Activated CD8-positive, alpha-beta memory T cell treated with anti-CD3 and anti-CD28 coated beads, Interleukin-2, amount 50 U/mL, for 4 hours (primary cell): ENCODE results near the gene OR9Q1.
"Not testable (repeated sequence)": the region's sequence is repeated elsewhere in the genome, so short reads cannot be mapped to it uniquely, and the experiment has no call there.

Experiments used
- DNase-seq: peaks from one replicate; pipeline ENCODE4 v3.0.0-alpha.2; 2020

OR9Q1 gene

DNA sequence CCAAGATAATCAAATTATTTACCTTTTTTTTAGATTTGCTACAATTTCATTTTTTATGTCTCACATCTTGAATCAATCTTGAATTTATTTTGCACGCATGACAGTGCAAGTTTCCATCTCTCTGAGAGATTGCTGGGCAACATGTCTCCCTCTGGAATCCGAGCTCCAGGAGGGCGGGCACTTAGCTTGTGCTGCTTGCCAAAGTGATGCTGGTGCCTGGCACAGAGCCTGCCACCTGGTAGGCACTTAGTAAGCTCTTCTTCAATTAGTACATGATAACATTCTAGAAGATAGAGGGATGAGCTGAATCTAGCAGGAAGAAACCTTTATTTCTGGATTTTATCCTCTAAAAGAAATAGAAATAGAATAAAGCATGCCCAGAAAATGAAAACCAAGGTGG, 129.1 kb downstream of the OR9Q1 start:
- DNase-seq = no peak

DNA sequence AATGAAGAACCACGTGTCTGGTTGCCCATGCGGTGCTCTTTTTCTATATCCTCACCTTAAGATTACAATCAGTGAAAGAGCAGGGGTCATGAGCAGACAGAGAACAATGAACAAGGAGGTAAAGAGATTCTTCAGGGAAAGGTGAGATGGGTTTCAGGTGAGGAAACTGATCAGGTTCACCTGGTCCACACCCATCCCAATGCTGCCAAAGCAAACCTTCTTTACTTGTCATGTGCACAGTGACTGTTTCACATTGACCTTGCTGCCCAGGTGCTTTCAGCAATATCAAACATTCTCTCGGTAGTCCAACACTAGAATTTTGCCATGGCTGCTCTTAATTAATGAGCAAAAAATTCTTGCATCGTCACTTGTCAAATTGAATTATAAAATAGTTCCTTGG, 140.7 kb downstream of the OR9Q1 start:
- no peak for DNase-seq

DNA sequence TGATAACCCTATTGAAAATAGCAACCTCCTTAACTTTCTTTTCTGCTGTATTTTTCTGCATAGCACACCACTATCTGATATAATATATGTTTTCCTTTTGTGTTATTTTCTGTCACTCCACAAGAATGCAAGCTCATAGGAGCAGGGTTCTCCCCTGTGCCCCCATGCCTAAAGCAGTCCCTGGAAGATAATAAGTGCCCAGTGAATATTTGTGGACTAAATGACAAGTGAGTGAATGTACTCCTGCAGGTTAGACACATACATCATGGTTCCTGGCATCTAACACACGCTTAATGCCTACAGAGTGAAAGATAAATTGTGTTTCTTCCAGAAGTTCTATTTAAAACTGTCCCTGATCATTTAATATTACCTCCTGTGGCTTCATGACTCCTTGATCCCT, 141.3 kb downstream of the OR9Q1 start:
- no peak for DNase-seq

DNA sequence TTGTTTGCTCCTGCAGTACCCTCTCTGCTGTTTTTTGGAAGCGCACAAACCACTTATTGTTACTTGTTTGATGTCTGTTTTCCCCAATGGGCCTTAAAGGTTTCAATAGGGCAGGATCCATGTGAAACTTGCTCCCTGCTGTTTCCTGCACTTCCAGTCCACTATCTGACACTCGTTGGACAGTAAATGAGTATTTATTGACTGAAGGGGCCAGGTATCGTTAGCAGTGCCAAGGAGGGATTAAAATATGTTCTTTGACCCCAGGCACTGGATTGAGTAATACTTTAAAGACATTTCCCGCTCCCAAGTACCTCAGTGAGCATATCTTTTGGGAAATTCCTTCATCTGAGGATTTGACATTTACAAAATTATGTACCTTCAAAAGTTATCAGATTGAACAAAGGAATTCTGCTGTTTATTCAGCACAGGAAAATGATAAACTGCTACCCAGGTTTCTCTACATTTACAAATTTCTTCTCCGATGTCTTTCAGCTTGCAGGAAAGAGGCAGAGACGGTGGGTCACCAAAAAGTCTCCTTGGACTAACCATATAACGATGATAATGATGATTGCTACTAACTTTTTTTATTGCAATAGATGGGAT, 141.9 kb downstream of the OR9Q1 start:
- no peak for DNase-seq

DNA sequence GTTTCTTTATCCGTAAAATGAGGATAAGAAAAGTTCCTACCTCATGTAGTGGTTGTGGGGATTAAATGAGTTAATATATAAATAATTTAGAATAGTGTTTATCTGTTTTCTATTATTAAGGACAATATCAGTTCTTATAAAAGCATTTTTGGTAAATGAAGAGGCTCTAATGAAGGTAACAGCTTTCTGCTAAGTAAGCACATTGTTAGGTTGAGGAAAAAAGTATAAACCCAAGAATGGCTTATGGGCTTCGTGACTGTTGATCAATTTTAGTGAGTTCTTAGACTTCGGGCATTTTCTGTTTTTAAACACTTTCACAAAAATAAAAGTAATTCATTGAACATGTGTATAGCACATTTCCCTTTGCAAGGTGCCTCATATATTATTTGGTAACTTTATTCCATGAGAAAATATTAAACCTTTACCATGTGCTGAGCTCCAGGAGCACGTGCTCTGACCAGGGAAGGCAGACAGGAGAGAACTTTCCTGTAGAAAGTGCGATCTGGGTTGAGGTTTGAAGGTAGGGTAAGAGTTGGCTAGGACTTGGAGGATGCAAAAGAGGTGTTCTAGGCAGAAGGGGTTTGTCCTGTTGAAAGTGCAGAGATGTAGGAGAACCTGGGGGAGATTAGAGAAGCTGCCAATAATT, 153.9 kb downstream of the OR9Q1 start:
- DNase-seq = no peak

DNA sequence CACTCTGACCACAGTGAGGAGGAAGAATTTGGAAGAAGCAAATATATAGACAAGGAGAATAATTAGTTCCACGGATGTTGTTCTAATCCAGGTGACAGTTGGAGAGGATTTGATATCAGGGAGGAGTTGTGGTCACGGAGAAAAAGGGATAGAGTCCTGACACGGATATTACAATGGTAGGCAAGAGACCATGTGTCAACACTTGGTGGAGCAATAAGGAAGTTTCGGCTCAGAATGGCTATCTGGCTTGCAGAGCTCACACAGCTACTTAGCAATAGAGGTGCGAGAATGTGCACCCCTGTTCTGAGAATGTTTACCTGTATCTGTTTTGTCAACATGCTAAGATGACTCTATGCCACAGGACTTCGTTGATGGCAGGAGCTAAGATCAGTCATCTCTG, 154.8 kb downstream of the OR9Q1 start:
- no peak for DNase-seq

DNA sequence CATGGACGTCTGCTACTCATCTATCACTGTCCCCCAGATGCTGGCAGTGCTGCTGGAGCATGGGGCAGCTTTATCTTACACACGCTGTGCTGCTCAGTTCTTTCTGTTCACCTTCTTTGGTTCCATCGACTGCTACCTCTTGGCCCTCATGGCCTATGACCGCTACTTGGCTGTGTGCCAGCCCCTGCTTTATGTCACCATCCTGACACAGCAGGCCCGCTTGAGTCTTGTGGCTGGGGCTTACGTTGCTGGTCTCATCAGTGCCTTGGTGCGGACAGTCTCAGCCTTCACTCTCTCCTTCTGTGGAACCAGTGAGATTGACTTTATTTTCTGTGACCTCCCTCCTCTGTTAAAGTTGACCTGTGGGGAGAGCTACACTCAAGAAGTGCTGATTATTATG, 156.0 kb downstream of the OR9Q1 start:
- no peak for DNase-seq

DNA sequence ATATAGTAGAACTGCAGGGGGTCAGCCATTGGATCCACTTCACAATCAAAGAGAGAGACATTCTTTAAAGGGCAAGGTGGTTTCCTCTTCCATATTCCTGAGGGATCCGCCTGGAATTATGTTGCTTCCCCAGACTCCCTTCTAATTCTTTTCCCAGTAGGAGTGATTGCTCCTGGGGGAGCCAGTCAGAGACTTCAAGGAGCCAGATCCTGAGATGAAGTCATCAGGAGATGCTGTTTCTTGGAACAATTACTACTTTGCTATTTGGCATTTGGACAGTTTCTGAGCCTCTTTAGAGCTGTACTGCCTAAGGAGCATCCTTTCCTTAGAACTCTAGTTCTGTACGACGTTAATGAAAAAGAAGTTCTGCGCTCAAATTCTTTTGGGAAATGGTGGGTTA, 163.3 kb downstream of the OR9Q1 start:
- DNase-seq = no peak

DNA sequence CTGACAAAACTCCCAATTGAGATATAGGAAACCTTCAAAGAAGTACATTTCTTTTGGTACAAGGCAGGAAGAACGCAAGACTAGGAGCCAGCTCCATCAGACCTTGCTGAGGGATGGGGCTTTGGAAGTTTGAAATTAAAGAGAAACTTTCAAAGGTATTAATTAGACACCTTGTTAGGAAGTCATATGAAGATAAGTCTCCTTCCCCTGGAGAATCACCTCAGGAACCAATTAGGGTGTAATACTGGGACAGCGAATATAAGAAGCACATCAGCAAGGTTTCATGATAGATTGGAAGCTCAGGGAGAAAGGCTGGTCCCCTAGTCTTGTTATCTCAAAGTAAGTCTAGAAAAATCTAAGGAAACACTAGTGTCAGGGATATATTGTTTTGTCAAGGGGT, 165.1 kb downstream of the OR9Q1 start, which contains the start of gene OR9Q2:
OR9Q2 (plus strand) TSS at position 301 of the 400 bp plus-strand sequence. CDS start 1,421 bp downstream, outside the sequence.
- DNase-seq = no peak

DNA sequence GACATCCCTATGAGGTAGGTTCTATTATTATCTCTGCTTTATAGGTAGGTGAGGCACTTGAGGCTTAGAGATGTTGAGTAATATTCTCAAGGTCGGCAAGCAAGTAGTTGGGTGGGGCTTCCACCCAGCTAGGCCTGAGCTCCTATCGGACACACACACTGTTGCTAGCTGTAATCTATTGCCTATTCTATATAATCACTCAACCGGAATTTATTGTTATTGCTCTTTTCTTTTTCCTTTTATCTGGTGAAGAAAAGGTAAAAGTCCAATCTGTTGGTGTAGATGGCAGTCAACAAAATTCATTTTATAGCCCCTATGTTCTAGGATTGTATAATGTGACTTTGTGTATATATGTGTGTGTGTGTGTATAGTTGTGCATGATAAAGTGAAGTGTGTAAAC, 168.5 kb downstream of the OR9Q1 start:
- DNase-seq = no peak

DNA sequence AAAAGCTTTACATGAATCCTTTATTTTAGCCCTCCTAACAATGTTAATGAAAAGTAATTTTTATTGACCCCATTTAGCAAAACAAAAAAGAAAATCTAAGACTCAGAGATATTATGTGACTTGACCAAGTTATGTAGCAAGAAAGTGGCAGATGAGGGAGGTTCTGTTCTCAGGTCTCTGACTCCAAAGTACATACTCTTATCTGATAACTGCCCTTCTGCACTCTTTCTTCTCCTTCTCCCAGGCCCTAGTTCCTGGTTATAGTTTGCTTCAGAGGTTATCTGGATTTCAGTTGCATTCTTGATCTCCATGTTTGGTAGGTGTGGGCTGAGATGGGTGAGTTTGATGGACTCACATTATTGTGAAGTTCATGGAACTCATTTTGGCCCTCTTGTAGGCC, 169.7 kb downstream of the OR9Q1 start:
- no peak for DNase-seq

DNA sequence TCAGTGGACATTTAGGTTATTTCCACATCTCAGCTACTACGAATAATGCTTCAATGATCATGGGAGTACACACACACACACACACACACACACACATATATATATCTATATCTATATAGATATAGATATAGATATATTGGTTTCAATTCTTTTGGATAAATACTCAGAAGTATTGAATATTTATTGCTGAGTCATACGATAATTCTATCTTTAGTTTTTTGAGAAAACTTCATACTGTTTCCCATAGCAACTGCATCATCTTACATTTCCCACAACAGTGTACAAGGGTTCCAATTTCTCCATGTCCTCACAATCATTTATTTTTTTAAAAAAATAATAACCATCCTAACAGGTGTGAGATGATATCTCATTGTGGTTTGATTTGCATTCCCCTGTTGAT, 172.3 kb downstream of the OR9Q1 start:
- DNase-seq = no peak

DNA sequence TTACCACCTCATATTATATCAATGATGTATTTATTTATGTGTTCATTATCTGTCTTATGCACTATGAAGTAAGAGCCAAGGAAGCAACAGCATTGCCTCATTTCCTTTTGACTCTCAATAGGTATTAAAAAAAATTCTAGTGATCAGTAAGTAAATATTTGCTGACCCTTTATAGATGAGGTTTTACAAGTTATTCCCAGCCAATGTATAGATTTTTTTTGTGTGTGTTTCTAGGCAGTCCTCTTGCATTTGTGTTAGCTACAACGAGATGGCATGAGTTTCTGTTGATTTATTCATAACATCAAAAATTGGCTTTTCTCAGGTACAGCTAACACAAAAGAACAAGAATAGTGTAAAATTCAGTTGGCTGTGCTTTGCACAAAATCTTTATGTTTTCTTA, 175.6 kb downstream of the OR9Q1 start:
- no peak for DNase-seq

DNA sequence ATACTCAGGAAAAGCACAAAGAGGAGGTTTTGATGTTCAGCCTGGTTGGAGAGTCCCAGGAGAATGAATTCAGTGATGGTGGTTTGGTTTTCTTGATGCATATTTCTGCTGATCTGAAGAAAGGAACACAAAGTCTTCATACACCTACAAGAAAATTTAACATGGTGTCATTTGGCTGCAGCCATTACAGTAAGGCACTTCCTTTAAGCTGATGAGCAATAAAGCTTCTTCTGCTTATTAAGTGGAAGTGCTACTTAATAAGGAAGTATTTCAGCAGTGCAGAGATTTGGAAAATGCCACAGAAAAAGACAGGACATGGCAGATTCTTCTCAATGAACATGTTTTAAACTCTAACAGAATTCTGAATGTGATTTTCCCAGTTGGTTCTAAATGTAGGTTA, 180.4 kb downstream of the OR9Q1 start, which contains the start of gene OR1S2:
OR1S2 (minus strand) TSS at position 101 of the 400 bp plus-strand sequence; CDS start at position 101, 0 bp downstream.
- DNase-seq = no peak

DNA sequence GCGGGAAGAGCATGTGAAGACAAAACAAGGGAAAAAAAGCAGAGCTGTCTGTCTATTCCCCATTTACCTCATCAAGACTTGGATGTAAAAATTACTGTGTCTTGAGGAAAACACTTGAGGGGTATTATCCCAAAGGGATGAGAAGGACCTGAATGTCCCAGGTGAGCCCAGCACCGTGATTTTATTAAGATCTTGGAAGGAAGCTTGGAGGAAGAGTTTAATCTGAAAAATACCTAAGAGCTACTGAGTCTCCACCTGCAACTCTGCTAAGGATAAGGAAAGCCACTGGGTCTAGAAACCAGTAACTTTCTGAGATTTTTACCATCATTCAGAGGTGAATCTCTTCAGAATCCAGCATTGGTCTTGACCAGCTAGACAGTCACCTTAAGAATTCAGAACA, 188.7 kb downstream of the OR9Q1 start, which contains the start of gene OR1S1:
OR1S1 (plus strand) TSS at position 301 of the 400 bp plus-strand sequence.
- DNase-seq = not testable (repeated sequence)

DNA sequence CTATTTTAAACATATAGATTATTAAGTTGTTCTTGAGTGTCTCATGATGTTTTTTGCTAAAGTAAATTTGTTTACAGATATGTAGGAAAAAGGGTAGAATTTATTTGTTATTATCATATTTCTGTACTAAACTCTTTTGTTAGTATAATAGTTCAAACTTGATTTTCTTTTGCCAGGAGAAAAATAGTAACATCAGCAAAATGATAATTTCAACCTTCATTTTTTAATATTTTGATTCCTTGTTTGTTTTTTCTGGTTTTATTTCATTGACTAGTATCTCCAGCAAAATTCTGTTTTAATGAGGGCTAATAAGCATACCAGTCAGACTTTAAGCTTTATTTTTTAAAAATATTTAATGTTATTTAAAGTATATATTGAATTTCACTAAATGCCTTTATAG, 192.8 kb downstream of the OR9Q1 start:
- no peak for DNase-seq

DNA sequence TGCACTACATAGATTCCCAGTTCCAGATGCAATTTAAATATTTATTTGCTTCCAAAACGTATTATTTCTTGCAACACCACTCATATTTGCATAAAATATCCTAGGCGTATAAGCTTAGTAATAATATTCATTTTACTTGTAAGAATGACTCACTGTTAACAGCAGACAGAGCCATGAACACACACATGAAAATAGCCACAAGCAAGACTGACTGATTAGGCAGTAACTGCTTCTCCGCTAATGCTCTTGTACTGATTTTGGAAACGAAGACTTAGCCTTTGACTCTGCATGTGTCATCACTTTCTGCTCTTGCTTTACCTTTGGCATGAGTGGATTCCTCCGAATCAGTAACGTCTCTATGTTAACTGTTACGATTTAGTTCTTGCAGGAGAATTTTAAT, 199.0 kb downstream of the OR9Q1 start:
- no peak for DNase-seq

DNA sequence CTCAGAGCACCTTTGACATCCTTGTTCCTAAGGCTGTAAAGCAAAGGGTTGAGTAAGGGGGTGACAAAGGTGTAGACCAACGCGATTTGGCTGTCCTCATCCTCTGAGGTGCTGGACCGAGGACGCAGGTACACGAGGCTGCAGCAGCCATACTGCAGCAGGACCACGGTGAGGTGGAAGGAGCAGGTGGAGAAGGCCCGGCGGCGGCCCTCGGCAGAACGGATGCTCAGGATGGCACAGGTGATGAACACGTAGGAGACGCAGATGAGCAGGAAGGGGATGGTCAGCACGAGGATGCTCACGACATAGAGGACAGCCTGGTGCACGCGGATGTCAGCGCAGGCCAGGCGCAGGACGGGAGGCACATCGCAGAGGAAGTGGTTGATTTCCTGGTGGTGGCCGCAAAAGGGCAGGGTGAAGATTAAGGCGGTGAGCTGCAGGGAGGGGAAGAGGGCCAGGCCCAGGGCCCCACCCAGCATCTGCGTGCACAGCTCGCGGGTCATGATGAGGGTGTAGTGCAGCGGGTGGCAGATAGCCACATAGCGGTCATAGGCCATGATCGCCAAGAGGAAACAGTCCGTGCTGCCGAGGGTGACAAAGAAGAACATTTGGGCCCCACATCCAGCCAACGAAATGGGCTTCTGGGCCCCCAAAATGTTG, 204.4 kb downstream of the OR9Q1 start:
- DNase-seq = no peak
